UCSD-AML1 (cell line): ENCODE data around the gene IL20RA.
A peak's percentile ranks its signal among the peaks of the same experiment; 100 is the strongest.
"Not testable (repeated sequence)": the region's sequence is repeated elsewhere in the genome, so short reads cannot be mapped to it uniquely, and the experiment has no call there.

Source experiments
- DNase-seq: peaks from one replicate; lab custom pipeline; 2025; ENCODE audit not compliant: unreplicated experiment; lab: John Stamatoyannopoulos, UW

Gene IL20RA

GRCh38 chr6:136975089-136975715 is 69.6 kb downstream of the IL20RA start:
- DNase-seq, result no peak

- not testable (repeated sequence) for DNase-seq
Observed at GRCh38 chr6:136973781-136974180, 71.0 kb downstream of the IL20RA start.

GRCh38 chr6:136971609-136972008 is 73.2 kb downstream of the IL20RA start:
- no peak for DNase-seq

- no peak for DNase-seq
Observed at GRCh38 chr6:136969930-136970329, 74.8 kb downstream of the IL20RA start.

- no peak for DNase-seq
Observed at GRCh38 chr6:136969433-136969832, 75.3 kb downstream of the IL20RA start.

GRCh38 chr6:136968837-136969236 is 75.9 kb downstream of the IL20RA start:
- DNase-seq, result no peak

GRCh38 chr6:136967876-136968752 is 76.7 kb downstream of the IL20RA start:
- peak; percentile 60 for DNase-seq

GRCh38 chr6:136964398-136964797 is 80.4 kb downstream of the IL20RA start:
- no peak for DNase-seq

- no peak for DNase-seq
Observed at GRCh38 chr6:136963259-136963658, 81.5 kb downstream of the IL20RA start.

GRCh38 chr6:136962661-136963060 is 82.1 kb downstream of the IL20RA start:
- DNase-seq, result peak; percentile 60

- DNase-seq, result no peak
Observed at GRCh38 chr6:136961848-136962247, 82.9 kb downstream of the IL20RA start.

- DNase-seq, result no peak
Observed at GRCh38 chr6:136960781-136961180, 84.0 kb downstream of the IL20RA start.

GRCh38 chr6:136959935-136960334 is 84.8 kb downstream of the IL20RA start:
- DNase-seq, result not testable (repeated sequence)

GRCh38 chr6:136959471-136959891 is 85.3 kb downstream of the IL20RA start:
- no peak for DNase-seq

GRCh38 chr6:136958168-136958567 is 86.6 kb downstream of the IL20RA start:
- DNase-seq, result no peak

- DNase-seq, result peak; percentile 87
Observed at GRCh38 chr6:136956590-136957544, 87.9 kb downstream of the IL20RA start.

GRCh38 chr6:136955123-136955522 is 89.6 kb downstream of the IL20RA start:
- DNase-seq, result no peak

- DNase-seq, result no peak
Observed at GRCh38 chr6:136952714-136953260, 92.0 kb downstream of the IL20RA start.

GRCh38 chr6:136950436-136951126 is 94.2 kb downstream of the IL20RA start:
- DNase-seq, result no peak
